8988T (cell line): ENCODE results near the gene GUCY1A1.

Experiments
- DNase-seq: peaks from one replicate; pipeline ENCODE4 v3.0.0; 2011

The GUCY1A1 gene

DNA sequence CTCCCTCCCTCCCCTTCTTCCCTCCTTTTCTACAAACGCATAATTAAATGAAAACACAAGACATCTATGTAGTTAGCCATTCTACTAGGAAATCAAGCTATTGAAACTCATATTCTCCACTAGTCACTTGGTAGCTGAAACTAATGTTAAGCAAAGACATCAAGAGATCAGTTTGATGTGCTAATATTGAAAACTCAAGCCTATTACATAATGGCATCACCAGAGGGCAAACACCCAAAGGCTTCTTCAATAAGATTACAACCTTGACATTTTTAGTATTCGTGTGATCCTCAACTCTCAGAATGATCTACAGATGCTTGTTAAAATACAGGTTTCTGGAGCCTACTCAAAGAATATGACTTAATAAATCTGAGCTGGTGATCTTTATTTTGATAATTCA lies 6.2 kb upstream of the GUCY1A1 start:
- no peak for DNase-seq

DNA sequence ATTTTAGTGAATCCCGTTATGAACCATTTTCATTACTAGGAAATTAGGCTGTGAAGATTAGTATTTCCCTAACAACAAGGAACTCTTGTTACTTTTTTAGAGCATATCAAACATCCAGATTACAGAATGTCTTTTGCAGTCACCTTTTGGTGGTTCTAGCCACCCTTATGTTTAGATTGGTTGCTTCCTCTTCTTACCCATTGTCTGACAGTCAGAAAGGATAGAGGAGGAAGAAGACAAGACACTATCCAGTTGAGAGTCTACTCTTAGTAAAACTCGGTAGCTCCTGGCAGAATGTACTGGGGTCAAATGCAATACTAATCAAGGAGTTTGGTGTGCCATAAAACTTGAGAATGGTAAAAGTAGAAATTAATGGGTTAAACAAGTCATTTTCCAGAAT lies 1.6 kb upstream of the GUCY1A1 start:
- no peak for DNase-seq

DNA sequence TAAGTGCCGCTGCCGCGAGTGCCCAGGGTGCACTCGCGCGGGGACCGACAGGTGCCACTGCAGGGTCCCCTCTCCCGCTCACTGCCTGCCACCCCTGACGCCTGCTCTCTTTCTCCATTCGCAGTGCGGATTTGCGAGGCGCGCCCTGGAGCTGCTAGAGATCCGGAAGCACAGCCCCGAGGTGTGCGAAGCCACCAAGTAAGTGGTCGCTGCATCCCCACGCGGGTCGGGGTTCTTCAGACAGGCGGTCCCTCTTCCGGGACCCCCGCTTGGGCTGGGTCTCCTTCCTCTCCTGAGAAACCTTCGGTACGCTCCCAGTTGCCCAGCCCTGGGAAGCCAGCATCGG lies 547 bp downstream of the GUCY1A1 start:
- peak; percentile 9 for DNase-seq

DNA sequence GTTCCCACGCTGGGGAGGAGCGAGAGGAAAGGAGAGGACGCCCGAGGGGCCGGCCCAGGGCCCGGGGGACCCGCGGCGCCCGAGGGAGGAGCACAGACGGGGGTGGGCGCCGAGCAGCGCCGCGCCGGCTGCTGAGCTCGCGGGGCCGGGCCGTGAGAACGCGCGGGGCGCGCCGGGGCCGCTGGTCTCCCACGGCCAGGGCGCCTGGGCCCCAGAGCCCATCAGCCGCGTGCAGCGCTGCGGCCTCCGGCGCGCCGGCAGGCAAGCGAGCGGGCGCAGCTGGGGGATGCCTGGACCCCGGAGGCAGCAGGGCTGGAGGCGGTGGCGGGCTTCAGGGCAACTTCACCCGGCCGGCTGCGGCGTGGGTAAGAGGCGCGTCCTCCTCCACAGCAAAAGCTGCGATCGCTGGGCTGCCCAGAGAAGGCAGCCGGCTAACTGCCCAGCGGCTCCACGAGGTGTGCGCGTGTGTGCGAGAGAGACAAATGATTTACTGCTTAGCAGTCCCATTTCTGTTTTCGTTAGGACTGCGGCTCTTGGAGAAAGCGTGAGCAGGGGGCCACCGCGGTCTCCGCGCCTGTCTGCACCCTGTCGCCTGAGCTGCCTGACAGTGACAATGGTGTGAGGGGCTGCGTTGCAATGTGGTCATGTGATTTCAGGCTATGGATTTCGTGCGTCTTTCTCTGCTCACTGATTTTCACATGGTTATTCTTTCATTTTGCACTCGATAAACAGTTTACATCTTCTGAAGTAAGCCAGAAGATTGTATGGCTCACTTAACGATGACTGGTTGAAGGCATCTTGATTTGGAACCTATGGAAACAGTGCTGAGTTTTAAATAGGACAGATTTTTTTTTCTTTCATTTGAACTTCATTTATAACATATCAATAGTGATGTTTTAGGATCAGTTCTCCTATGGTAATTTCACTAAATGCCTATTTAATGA lies 1.2 kb downstream of the GUCY1A1 start:
- peak; percentile 19 for DNase-seq

DNA sequence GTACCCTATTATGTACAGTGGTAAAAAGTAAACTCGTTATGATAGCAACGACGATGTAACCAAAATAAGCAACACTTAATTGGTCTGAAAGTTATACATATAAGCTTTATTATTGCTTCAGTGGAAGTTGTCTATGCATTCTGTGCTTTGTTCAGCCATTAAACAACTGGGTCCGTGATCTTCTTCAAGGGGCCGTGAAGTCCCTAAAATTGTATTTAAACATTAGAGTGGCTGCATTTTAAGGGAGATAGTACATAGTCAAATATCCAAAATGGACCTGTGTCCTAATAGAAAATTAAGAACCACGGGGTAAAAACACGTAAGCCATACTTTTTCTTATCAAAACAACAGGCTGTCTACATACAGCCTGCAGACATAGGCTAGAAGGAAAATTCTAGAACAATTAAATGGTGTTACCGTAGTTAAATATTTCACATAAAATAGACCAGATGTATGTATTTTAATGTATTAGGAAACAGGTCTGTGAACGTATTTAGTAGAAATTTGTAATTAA lies 2.1 kb downstream of the GUCY1A1 start:
- no peak for DNase-seq

DNA sequence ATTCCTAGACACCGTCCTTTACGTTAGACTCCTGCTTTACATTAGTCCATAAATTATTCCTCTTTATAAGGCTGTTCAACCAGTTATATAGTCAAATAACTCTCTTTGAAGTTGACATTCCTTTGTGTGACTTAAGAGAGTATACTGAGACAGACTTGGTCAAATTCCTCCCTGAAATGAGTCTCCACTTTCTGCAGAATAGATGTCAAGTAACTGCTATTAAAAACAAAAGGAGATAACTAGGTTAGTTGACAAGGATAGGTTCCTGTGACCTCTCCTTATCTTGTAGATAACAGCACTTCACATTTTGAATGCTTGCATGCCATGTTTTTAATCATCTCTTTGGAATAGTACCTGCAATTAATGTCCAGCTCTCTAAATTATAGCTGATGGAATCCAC lies 5.7 kb downstream of the GUCY1A1 start:
- no peak for DNase-seq

DNA sequence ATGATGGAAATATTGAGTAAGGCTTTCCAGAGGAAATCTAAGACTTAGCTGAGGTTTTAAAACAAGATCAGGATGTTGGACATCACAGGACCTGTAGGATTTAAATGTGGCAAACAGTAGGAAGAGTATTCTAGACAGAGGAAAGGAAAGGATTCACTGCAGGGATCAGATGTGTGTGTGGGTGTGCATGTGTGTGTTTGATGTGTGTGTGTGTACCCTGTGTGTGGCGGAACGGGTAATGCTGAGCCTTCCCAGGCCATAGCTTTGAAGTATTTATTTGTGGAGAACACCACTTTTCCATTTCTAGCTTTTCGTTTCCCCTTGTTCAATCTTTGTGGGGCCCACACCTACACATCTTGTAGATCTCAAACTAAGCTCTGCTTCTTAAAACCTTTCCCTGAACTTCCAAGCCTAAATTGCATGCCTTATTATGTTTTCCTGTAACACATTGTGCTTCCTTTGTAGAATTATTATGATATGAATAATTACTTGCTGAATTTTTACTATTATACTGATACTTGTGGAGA lies 6.9 kb downstream of the GUCY1A1 start:
- DNase-seq: no peak

DNA sequence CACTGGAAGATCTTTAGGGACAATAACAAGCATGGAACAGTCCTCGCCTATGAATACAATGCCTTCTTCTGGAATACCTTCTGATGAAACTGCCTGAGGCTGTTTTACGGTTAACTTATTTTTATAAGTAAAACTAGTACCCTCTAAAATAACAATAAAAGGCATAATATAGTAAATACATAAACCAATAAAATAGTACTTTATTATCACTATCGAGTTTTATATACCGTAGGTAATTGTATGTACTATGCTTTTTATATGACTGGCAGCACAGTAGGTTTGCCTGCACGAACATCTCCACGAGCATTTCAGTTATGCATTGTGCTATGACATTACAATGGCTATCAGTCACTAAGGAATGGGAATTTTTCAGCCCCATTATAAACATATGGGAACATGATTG lies 8.0 kb downstream of the GUCY1A1 start:
- DNase-seq: no peak

DNA sequence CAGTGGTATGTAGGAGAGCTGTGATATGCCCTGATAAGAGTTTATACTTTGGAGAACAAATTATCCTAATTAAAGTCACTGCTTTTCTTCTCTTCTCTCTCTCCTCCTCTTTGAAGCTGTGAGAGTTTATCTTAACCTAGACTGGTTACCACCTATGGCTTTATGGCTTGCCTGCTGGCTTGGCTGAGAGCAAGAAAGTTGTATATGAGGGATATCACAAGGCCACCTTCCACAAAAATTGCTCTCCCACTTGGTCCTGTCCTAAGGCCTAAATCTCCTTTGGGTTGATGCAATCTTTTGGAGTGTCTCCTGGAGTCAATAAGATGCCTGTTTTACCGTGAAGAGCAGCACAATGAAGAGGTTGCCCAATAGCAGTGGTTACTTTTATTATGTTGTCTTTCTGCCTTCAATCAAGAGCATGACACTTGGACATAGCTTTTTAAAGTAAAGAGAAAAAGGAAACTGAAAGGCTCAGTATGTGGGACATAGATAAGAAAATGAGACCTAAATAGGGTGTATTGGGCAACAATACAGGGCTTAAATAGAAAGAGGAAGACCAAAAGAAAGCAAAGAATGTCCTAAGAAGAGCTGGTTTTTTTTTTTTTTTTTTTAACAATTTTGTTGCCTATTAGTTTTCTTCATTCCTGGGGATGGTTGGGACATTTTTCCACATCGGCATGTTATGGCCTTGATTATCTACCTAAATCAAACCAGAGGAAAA lies 9.2 kb downstream of the GUCY1A1 start:
- no peak for DNase-seq

DNA sequence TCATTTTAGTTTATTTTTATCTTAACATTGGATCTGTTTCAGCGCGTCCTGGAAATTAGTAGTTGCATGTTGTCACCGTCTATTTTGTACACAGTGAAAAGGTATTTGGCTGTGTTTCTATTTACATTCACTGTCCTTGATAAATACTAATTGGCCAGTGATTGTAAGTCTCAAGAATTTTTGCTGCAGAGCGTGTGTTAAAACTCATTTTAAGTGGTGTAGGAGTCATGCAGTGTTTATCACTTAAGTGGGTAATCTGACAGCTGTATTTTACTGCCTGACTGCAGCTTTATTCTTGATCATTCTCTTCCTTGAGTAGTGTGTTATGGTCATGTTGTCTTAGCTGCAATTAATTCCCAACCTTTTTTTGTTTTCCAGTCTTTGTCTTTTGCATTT lies 9.8 kb downstream of the GUCY1A1 start:
- DNase-seq: no peak

DNA sequence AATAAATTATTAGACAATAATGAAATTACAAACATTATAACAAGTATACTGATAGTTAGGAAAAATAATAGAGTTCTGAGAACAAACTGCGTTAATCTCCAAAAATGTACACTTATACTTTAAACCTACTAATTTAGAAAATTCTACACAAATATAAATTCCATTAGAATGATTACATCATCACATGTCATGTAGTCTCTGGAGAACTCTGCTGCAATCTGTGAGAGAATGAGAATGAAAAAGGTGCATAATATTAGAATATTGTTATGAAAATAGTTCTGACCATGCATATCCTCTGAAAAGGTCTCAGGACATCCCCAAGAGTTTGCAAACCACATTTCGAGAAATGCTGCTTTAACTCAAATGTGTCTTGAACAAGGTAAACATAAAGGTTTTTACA lies 11.4 kb downstream of the GUCY1A1 start:
- no peak for DNase-seq

DNA sequence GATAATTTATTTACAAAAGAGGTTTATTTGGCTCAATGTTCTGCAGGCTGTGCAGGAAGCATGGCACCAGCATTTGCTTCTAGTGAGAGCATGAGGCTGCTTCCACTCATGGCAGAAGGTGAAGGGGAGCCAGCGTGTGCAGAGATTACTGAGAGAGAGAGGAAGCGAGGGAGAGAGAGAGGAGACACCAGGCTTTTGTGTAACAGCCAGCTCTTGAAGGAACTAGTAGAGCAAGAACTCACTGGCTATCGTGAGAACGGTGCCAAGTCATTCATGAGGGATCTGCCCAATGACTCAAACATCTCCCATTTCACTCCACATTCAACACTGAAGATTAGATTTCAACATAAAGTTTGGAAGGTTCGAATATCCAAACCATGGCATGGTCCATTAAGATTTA lies 12.7 kb downstream of the GUCY1A1 start:
- DNase-seq: no peak

DNA sequence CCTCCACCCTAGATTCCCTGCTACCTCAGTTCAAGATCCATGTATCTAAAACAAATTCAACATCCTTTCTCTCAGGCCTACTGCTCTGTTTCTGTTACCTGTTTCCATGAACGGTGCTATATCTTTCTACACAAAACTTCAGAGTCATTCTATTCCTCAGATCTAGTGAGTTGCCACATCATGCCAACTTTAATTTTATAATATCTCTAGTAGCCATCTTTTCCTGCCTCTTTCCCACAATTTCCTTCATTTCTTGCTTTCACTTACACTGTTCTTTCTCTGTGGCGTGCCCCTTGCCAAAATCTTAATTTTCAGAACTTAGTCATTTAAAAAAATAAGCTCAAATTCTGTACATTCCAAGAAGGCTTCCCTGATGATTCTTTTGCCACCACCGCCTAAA lies 15.2 kb downstream of the GUCY1A1 start:
- no peak for DNase-seq

DNA sequence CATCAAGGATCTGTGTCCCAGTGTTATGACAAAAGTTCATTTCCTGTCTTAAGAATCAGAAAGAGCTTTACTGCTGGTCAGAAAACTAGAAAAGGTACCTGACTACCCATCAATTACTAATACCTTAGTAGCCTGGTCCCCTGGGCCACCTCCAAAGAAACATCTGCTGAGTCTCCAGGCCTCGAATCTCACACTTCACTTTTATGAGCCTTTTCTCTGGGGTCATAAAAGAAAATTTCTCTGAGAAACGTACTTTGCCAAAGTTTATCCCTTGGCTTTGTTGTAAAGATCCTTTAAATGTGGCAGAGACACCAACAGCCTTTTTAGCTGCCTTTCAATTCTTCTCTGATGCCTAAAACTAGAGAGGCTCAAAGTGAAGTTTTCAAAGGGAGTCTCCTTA lies 17.8 kb downstream of the GUCY1A1 start:
- DNase-seq: no peak

DNA sequence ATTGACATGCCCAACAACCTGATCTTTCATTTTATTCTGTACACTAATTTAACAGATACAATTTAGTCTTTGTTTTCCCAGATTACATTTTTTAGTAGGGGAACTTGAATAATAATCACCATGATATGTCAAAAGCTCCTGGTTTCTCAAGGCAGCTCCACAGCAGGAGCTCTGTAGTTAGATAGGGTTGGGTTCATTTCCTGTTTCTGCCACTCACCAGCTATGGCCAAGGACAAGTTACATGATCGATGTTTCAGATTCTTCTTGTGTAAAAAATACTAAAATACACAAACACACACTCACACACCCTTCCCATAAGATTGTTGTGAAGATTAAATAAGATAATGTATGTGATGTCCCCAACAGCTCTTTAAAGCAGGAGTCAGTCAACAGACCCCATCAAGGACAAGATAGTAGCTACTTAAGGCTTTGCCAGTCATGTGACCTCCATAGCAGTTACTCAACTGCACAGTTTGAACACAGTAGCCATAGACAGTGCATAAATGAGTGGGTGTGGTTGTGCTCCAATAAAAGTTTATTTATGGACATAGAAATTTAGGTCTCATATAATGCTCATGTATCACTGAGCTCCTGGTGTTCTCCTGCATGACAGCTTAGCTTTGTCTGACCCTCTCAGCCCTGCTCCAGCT lies 18.4 kb downstream of the GUCY1A1 start:
- DNase-seq: no peak

DNA sequence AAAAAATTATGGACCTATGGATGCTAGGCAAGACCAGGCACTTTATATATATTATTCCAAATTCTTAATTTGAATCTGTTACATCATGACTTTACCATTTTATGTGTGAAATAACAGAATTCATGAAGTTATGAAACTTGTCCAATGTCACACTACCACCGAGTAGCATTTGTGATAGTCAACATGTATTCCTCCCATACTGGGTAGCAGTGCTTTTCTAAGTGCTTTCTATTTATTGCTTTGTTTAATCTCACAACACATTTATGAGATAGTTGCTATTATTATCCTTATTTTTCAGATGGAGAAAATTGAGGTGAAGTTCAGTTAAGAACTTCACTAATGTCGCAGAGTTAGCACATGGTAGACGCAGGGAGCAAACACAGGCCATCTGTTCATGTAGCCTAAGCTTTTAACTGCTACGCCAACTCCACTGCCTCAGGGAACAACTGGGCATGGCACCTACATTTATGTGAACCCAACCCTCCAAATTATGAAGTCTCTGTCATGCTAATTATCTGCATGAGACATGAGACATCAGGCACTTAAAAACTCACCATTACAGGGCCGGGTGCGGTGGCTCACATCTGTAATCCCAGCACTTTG lies 20.8 kb downstream of the GUCY1A1 start:
- DNase-seq: no peak

DNA sequence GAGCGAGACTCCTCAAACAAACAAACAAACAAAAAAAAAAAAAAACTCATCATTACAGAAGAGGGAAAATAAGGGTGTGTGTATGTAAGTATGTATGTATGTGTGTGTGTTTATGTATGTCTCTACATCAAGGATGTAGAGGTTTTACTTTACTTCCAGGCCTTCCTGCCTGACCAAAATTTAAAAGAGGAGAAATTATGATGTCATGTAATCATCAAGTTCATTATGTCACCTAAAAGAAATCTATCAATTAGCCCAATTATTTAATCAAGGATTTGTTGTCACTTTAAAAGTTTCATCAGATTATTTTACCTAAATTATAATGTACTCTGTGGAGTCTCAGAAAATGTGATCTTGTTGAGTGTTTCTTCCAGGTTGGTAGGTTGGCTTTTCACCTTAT lies 21.6 kb downstream of the GUCY1A1 start:
- DNase-seq: no peak

DNA sequence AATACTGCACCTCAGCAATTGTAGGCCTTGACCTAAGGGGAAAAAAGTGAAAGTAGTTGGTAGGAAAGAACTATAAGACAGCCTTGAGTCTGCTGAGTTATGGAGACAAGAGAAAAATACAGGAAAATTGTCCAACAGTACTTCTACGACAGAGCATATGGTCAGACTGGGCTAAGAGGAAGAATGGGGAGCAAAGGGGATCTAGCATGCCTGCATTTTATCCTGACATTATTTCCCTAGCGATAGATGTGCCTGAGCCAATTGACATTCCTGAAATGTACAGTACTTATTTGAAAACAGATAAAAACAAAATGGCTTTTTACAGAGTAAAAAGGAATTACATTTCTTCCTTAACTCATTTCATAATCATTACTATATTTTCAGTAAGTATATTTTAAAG lies 22.2 kb downstream of the GUCY1A1 start:
- no peak for DNase-seq

DNA sequence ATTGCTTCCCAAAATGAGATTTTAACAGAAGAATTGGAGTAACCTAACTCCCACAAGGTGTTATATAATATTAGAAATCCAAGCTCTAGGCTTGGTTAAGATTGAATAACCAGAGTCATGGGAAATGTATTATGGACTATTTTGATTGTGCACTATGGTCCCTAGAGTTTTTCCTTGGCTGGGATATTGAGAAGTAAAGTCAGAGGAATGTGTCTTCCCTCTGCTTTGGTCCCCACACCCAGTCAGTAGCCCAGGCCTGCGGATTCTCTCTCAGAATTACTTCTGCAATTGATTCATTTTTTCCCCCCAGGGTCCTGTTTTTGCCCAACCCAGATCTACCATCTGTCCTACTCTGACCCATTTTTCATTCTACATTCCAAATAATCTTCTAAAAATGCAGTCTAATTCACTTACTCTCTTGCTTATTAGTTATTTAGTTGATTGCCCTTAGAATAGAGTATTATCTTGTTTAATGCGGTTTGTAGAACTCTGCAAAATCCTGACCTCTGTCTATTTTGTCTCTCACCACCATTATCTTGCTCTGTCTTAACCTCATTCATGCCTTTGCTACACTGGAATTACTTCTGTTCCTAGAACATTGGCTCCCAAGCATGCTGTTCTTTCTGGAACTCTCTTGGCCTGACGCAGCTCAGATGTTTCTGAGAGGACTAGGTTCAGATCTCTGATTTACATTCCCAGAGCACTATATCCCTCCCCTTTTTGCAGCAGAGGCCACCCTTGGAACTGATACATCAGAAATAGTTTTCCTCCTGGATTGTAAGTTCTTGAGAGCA lies 23.6 kb downstream of the GUCY1A1 start:
- no peak for DNase-seq

DNA sequence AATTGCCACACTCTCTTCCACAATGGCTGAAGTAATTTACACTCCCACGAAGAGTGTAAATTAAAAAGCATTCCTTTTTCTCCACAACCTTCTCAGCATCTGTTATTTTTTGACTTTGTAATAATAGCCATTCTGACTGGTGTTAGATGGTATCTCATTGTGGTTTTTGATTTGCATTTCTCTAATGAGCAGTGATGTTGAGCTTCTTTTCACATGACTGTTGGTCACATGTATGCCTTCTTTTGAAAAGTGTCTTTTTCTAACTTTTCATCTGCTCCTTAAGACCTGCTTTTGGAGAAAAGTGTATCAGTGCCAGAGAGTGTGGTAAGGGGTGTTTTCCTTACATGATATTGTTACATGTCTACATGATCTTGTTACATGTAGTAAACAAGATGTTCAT lies 25.7 kb downstream of the GUCY1A1 start:
- DNase-seq: no peak

DNA sequence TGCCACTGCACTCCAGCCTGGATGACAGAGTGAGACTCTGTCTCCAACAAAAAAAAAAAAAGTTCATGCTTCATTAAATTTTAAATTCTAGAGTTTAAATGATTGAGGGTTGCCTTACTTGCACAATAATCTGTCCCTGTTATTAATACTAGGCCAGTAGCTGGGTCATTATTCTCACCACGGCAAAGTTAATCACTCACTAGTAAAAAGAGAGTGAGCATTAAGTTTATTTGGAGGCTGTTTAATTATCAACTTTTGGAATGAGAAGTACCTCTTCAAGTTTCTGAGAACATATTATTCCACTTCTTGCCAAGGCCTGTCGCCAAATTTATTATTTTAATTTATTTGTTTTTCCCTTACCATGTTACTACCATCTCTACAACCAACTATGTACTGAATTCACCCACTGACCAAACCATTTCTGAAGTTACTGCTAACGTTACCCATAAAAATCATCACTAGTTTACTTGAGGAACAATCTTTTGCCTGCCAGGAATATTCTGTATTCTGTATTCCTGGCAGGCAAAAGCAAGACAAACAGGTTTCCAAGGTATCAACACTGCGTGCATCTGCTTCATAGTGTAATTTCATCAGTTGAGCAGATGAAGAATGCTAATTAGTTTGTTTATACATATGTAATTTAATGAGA lies 26.5 kb downstream of the GUCY1A1 start:
- DNase-seq: no peak
